ENCODE results near the gene DUSP12. TPM values are rescaled to one million over a fixed set of nuclear protein-coding genes. Genes with fewer than 3 reads are reported as not detected.
"Not testable (repeated sequence)": the region's sequence is repeated elsewhere in the genome, so short reads cannot be mapped to it uniquely, and the experiment has no call there.

The DUSP12 gene
- polyA plus RNA-seq, 3 donors, result 36.6 to 52.7 (median 46.2) TPM

- peak; percentile 94 for DNase-seq
Observed at GRCh38 chr1:161766102-161766981, 16.8 kb downstream of the DUSP12 start, which contains the start of gene ATF6. ATF6 (plus strand) TSS chr1:161766320; CDS start chr1:161766361, 41 bp downstream.

GRCh38 chr1:161768461-161768860, 18.9 kb downstream of the DUSP12 start:
- no peak for DNase-seq

GRCh38 chr1:161768986-161769672, 19.5 kb downstream of the DUSP12 start:
- DNase-seq, result no peak

GRCh38 chr1:161769673-161770045, 20.1 kb downstream of the DUSP12 start:
- not testable (repeated sequence) for DNase-seq

- DNase-seq, result no peak
Observed at GRCh38 chr1:161770250-161770649, 20.7 kb downstream of the DUSP12 start.

DNA sequence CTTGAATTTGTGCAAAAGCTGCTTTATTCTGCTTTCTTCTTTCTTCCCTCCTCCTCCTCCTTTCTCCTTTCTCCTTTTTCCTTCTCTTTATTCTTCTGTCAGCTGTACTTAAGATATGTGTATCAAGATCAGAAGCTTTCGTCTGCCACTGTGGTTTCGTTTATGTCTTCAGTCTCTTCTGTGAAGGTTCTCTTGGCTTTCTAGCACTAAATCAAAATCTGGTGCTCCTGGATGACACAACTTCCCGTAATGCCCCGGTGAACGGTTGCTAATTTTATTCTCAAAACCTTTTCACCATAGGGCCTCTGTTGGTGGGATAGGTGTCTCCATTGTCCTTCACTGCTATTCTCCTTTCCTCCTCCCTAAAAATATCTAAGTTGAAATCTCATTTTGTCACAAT, 21.6 kb downstream of the DUSP12 start:
- DNase-seq, result no peak

- DNase-seq, result no peak
Observed at GRCh38 chr1:161771973-161772372, 22.4 kb downstream of the DUSP12 start.

GRCh38 chr1:161772397-161772796, 22.8 kb downstream of the DUSP12 start:
- no peak for DNase-seq

GRCh38 chr1:161773791-161774190, 24.2 kb downstream of the DUSP12 start:
- no peak for DNase-seq

DNA sequence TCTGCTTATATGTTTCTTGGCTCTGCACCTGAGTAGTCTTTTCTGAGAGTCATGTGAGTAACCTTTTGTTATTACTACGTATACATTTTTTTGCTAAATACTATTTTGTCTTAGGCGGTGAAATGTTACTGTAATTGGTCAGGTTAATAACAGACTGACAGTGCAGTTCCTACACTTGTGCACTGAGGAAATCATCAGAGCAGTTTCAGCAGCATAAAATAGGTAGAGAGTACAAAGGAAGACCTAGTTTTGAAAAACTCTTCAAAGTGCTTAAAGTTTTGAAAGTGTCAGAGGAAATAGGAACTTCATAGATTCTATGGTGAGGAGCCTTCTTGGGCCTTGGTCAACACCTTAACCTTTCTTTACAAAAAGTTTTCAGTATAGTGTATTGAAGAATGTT, 27.7 kb downstream of the DUSP12 start:
- DNase-seq, result no peak

DNA sequence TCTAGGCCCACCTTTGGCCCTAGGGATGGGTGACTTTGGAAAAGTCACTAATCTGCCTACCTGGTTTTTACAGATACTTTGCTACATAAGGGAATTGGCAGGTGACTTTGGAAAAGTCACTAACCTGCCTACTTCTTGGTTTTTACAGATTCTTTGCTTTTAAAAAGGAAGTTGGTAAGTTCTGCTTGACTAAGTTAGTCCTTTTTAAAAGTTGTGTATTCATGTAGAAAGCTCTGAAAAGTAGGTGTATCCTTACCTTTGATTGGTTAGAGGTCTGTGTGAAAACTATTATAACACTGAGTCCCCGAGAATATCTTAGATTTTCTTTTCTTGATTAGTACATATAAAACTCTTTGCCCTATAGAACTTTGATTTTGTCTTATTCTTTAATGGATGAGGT, 28.9 kb downstream of the DUSP12 start:
- DNase-seq, result no peak

- DNase-seq, result no peak
Observed at GRCh38 chr1:161779393-161779792, 29.8 kb downstream of the DUSP12 start.

DNA sequence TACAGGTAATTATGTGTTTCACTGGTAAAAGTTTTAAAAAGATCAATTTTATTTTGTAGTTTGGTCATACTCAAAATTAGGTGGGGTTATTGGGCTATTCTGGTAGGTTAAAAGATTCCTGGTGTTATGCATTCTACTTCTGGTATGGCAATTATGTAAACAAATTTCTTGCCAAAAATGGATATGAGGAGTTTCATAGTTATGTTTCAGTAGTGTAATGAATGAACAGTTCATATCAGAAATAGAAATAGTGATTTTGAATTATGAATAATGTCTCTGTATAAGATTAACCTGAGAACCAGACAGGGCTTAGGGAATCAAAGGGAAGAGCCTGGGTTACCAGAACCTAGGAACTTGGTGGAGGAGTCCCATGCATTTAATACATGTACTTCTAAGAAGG, 32.4 kb downstream of the DUSP12 start:
- no peak for DNase-seq

DNA sequence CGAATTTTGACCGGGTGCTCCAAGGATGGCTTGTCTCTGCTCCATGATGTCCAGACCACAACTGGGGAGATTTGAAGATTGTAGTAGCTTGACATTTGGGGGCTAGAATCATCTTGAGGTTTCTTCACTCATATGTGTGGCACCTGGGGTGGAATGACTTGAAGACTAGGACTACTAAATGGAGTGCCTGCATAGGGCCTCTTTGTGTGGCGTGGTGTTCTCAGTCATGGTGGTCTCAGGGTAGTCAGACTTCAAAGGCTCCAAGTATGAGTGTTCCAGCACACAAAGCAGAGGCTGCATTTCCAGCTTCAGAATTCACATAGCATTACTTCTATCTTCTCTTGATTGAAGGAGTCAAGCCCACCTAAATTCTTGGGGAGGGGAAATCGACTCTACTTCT, 33.3 kb downstream of the DUSP12 start:
- DNase-seq, result no peak

- no peak for DNase-seq
Observed at GRCh38 chr1:161784968-161785367, 35.4 kb downstream of the DUSP12 start.

DNA sequence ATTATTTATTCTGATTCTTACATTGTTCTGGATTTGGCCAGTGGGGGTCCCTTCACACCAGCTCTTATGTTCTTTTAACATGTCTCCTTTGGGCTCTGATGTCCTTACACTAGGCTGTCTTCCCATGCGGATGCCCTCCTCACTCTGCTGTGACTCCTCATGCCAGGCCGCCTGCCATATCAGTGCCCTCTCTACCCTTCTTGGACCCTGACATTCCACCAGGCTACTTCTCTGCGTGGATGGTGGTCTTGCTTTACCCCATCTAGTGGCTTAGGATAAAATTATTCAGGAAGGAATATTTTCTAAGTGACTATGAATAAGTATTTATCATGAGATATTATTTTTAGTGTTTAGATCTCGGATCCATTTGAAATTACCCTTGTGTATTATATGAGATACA, 37.8 kb downstream of the DUSP12 start:
- DNase-seq, result no peak

GRCh38 chr1:161790587-161791317, 41.2 kb downstream of the DUSP12 start:
- no peak for DNase-seq

DNA sequence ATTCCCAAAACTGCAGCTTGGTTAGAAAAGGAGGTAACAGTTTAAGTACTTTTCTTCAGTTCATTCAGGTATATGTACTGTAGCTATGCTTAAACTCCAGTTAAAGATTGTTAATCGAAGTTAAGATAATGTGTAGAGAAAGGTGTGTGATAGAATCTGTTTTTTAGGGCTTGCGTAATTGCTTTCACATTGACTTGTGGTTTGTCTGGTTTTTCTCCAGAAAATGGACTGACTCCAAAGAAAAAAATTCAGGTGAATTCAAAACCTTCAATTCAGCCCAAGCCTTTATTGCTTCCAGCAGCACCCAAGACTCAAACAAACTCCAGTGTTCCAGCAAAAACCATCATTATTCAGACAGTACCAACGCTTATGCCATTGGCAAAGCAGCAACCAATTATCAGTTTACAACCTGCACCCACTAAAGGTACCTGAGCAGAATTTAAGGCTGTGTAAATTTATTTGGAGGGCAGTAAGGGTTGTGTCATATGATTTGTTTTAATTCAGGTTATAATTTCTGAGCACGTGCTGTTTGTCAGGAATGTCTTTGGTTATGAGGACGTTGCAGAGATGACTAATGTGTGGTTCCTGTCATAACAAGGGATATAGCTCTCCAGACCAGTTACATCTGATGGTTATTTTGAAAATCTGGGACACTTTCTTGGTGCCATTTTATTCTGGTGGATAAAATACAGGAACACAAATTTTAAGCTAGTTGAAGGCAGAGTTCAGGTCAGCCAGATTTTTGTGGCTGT, 42.5 kb downstream of the DUSP12 start:
- no peak for DNase-seq

DNA sequence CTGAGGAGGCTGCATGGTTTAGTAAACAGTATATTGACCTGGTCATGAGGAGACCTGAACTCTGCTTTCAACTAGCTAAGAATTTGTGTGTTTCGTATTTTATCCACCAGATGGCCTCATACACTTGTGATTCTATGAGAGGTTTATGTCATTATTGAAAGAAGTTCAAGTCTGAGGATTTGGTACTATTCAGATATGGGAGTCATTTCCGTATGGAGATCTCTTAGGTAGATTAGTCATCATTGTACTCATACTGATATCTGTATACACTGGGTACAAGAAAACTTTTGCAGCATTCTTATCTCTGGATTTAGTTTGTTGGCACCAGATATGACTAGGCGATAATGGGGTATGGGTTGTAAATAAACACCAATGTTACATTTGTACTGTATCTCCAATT, 43.2 kb downstream of the DUSP12 start:
- DNase-seq, result peak; percentile 55

DNA sequence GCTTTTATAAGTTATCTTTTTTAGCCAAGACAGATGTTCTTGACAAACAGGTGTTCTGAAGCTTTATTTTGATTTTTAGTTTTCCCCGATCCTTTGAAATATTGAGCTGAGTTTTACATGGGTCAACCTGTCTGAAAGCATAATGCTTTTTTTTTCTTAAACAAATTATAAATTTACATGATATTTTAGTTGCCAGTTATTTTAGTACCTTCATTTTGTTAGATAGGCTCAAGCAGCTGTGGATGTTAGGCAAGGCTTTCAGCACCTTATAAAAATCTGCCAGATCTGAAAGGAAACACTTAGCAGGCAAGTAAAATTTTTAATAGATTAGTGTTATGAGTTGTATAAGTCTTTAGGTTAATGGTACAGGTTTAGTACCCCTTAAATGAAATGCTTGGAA, 50.2 kb downstream of the DUSP12 start:
- no peak for DNase-seq

DNA sequence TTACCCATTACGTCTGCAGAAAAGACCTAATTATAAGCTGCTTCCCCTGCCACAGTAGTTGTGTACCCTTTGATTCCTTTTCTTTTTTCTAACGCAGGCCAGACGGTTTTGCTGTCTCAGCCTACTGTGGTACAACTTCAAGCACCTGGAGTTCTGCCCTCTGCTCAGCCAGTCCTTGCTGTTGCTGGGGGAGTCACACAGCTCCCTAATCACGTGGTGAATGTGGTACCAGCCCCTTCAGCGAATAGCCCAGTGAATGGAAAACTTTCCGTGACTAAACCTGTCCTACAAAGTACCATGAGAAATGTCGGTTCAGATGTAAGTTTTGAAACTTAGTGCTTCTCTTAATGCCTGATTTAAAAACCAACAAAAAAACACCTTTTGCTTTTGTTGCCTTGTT, 52.4 kb downstream of the DUSP12 start:
- DNase-seq, result no peak

DNA sequence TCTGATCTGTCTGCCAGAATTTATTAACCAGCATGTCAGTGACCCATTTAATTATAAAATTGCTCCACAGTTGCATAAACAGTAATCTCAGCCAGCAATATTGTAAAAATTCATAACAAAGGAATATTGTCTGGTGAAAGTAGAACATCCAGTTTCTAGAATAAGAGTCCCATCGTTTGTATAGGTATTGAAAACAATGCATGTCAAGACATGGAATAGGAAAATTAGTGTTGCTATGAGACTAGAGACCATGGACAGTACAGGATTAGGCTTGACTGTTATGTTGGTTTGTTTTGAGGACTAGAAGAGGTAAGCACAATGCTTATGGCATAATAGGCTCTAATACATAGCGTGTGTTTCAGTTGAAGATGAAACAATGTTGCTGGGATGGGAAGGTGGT, 53.6 kb downstream of the DUSP12 start:
- no peak for DNase-seq

Measured in renal pelvis (tissue), 4 donors.